GM18520 (cell line): ENCODE results near the gene PDZRN3.
"Not testable (repeated sequence)": the region's sequence is repeated elsewhere in the genome, so short reads cannot be mapped to it uniquely, and the experiment has no call there.

Experiments used
- ATAC-seq: cut with Tn5 transposase; IDR thresholded peaks from one replicate; pipeline ENCODE4 v1.9.1; 2021; ENCODE audit not compliant: unreplicated experiment

Gene PDZRN3

GRCh38 chr3:73470860-73471259, 153.9 kb downstream of the PDZRN3 start:
- no peak for ATAC-seq

DNA sequence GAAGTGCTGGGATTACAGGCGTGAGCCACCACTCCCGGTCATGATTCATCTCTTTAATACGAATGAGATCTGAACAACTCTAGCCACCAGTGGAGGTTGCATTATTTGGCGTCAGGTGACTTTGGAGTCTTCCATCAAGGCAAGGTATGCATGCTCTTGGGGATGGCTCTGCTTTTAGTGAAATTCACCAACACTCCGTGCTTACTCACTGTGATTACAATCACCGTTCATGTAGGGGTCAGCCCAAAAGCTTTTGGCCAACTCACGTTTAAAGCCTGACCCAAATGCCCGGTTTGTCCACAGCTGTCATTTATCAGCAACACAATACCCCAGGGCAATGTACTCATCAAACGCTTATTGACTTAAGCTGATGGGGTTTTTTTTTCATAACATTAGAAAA, 155.4 kb downstream of the PDZRN3 start:
- no peak for ATAC-seq

DNA sequence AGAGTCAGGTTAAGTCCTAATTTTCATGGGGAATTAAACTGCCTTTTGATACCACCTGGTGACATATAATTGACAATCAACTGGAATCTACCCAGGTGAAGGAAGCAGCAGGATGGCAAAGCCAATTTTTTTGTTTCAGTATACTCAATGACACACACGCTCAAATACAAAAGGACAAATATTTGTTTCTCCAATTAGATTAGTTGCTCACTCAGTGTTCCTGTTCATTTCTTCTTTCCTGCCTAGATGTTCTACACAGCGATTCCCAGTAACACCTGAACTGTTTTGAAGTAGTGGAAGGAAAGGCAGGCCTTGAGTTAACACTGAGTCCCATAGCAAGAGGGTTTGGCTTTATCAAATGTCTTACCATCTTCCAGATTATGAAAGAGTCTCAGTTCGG, 157.5 kb downstream of the PDZRN3 start:
- ATAC-seq: no peak

GRCh38 chr3:73465926-73466325, 158.8 kb downstream of the PDZRN3 start:
- no peak for ATAC-seq

DNA sequence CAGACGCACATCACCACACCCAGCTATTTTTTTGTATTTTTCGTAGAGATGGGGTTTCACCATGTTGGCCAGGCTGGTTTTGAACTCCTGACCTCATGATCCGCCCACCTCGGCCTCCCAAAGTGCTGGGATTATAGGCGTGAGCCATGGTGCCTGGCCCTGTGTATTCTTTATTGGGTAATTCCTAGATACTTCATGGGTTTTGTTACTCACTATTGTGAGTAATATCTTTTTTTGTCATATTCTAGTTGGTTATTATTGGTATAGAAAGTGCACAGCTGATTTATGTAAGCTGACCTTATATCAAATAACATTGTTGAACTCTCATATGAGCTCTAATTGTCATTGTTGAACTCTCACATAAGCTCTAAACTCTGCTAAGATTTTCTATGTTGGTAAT, 160.6 kb downstream of the PDZRN3 start:
- not testable (repeated sequence) for ATAC-seq

- ATAC-seq: no peak
Observed at GRCh38 chr3:73461547-73461946, 163.2 kb downstream of the PDZRN3 start.

DNA sequence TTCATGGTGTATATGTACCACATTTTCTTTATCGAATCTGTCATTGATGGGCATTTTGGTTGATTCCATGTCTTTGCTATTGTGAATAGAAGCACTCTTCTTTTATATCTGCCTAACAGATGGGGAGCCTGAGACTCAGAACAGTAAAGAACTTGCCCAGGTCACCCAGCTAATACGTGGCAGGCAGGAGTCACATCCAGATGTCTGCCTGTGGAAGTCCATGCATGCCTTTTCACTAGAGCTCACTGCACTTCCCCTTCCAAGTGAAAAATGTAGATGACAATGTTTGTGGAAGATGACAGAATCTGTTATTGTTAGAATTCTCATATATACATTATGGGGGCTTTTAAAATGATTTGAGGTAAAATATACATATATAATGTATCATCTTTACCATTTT, 165.0 kb downstream of the PDZRN3 start:
- no peak for ATAC-seq

GRCh38 chr3:73453666-73454065, 171.1 kb downstream of the PDZRN3 start:
- ATAC-seq: no peak

- ATAC-seq: no peak
Observed at GRCh38 chr3:73452729-73453128, 172.0 kb downstream of the PDZRN3 start.

- ATAC-seq: peak; percentile 36
Observed at GRCh38 chr3:73451301-73451944, 173.3 kb downstream of the PDZRN3 start.

- peak; percentile 33 for ATAC-seq
Observed at GRCh38 chr3:73449774-73450173, 175.0 kb downstream of the PDZRN3 start.

DNA sequence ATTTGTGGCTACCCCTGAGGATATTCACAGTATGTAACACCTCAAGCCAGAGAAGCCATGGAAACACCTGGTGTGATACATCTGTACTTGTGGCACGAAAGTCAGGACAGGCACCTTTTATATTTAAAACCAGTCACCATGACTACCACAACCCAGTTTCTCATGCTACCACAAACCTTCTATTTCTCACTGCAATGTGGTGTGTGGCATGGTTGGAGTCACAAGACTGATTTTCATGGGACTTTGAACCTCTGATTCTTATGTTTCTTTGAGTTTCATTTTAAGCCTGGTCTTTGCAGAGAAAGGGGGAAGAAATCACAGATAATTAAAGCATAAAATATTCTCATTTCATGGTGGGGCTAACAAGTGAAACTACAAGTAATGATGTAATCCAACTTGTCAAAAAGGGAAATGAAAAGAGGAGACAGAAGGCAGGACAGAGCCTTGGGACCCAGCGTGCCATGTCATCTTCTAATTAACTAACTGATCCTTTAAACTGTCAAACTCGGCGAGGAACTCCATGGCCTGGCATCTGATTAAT, 175.9 kb downstream of the PDZRN3 start:
- peak; percentile 84 for ATAC-seq

DNA sequence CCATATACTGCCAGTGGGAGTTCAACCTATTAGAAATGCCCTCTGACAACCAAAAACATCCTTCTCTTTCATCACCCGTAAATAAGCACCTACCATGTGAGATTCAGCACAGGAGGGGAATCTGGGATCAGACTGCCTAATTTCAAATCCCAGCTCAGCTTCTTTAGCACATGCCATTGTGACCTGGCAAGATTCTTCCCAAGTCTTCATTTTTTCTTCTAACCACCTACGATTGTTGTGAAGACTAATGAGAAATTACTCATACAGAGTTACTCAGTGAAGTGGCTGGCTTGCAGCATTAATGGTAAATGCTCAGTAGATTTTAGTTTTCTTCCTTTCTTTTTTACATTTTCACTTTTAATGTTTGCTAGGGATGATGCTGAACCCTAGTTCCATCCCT, 176.7 kb downstream of the PDZRN3 start:
- no peak for ATAC-seq

DNA sequence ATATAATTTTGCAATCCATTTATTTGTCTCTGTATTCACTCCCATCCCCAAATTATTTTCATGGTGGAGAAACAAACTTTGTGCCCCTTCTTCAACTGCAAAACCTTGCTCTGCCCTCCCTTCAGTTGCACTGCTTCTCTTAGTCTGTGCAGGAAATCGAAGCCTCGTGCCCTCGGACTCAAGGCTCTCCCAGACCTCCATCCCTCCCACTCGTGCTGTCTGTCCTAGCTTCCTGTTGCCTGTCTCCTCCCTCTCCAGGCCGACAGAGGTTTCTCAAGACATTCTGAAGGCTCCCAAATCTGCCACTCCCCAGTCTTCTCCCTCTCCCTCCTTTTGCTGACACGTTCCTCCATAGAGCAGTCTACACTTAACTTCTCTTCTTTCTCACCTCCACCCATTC, 177.6 kb downstream of the PDZRN3 start:
- ATAC-seq: no peak

DNA sequence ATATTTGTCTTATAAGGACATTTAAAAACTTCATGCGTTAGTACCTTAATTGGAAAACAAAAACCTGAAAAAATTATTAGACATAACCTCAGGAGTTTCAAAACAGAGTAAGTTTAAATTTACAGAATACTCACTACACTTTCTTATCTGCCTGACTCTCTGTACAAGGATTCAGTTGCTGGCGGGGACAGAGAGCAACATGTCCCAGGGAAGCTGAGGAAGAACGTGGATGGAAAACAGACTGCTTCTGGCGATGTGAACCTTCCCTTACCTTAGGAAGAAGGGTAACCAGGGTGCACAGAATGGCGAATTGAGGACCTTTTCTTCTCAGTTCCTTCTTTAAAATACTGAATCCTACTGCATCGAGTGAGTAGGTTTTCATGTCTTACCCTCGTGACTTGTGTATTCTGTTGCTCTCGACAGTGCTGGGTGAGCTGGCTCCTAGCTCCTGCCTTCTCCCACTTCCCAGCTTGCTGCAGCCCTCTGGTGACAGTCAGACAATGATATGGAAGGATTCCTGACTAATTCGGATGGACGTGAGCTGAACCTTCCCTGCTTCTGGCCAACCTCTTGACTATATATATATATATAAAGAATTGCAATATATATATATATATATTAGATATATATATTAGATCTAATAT, 178.2 kb downstream of the PDZRN3 start:
- no peak for ATAC-seq

DNA sequence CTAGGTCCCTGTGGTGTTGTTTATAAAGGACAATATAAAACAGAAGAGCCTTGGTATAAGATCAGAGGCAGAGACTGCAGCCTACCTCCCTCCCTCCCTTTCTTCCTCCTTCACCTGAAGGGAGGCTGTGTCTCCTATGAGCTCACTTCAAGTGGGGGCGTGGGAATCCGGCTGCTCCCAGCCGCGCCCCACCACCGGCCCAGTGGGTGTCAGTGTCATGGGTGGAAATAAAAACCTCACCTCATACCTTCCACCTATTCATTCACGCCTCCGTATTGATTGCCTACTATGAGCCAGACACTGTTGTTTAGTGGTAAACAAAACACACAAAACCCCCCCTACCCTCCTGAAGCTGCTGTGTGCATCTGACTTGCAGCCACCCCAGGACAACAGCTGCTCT, 181.9 kb downstream of the PDZRN3 start:
- ATAC-seq: no peak

- ATAC-seq: no peak
Observed at GRCh38 chr3:73442152-73442551, 182.6 kb downstream of the PDZRN3 start.

- no peak for ATAC-seq
Observed at GRCh38 chr3:73437828-73438227, 186.9 kb downstream of the PDZRN3 start.

DNA sequence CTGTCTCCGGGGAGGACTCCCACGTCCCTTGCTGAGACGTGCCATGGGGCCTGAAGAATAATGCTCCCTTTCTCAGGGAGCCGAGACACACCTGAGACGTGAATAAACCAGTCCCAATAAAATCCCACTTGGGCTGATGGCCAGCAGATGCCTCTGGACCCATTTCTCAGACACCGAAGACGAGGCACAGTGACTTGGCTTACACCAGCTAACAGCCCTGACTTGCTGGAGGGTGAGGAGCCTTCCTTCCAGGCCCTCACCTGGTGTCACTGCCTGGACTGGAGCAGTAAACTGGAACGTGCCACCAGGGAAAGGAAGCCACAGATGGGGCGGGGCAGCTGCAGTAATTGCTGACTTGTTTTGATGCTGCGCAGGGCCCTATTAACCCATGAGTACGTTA, 189.7 kb downstream of the PDZRN3 start:
- ATAC-seq: no peak

- no peak for ATAC-seq
Observed at GRCh38 chr3:73433687-73434086, 191.1 kb downstream of the PDZRN3 start.

DNA sequence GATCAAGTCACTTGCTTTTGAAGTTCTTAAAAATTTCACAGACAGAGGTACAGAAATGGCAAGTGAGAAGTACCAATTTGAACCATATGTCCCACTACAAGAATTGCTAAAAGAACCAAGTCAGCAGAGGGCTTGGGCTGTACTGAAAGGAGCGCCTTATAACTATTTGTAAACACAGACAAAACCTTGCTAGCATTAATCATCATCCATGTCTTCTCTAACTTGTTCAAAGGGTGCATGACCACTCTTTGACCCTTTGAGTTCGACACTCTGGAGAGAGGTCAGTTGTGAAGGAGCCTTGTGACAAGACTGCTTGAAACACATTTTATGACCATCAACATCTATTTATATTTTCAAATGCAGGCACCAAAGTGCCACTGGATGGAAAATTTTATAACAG, 191.7 kb downstream of the PDZRN3 start:
- no peak for ATAC-seq

DNA sequence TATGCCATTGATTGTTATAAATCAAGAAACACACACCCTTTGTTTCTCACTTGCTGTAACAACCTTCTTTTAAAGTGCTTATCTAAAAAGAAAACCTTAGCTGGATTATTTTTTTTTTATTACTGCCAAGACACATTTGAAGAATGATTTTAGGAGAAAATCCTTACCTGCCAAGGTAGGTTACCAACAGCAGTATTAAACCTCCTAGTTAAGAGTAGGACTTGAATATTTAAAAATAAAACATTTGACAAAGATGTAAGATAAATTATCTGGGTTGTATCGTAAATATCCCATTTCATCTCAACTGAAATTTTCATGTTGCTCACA, 192.1 kb downstream of the PDZRN3 start:
- ATAC-seq: no peak
